ENCODE measurements around the gene PIEZO2. TPM values are rescaled to one million over a fixed set of nuclear protein-coding genes. Genes with fewer than 3 reads are reported as not detected.

Gene PIEZO2
- total and polyA plus RNA-seq, 12 donors: 0.07 to 1.4 (median 0.25) TPM; not detected in 1

GRCh38 chr18:11033503-11033902 is 115.9 kb downstream of the PIEZO2 start:
- ATAC-seq: no peak
- Histone ChIP-seq H3K4me3 (no peak overlapping the region), H3K9me3 (peaks cover 0 to 5% (median 0%) of the 10 kb centered on the region in 11 donors), H3K27me3 (peaks cover 0 to 20% (median 0%) of the 10 kb centered on the region in 7 donors), H3K36me3 (no peaks in the 10 kb centered on the region), H3K4me1 (no peaks in the 10 kb centered on the region), H3K27ac (no peak overlapping the region)
- 92 to 97% methylated on average over 8 of the region's 8 CpGs for WGBS, 2 donors
- TF ChIP-seq, protein P1, sequence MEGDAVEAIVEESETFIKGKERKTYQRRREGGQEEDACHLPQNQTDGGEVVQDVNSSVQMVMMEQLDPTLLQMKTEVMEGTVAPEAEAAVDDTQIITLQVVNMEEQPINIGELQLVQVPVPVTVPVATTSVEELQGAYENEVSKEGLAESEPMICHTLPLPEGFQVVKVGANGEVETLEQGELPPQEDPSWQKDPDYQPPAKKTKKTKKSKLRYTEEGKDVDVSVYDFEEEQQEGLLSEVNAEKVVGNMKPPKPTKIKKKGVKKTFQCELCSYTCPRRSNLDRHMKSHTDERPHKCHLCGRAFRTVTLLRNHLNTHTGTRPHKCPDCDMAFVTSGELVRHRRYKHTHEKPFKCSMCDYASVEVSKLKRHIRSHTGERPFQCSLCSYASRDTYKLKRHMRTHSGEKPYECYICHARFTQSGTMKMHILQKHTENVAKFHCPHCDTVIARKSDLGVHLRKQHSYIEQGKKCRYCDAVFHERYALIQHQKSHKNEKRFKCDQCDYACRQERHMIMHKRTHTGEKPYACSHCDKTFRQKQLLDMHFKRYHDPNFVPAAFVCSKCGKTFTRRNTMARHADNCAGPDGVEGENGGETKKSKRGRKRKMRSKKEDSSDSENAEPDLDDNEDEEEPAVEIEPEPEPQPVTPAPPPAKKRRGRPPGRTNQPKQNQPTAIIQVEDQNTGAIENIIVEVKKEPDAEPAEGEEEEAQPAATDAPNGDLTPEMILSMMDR (IDR thresholded peaks at IDR 0.05): no peak
- DNase-seq: no peak
- intact Hi-C loops (cut with DNase I): loop anchor here in 1 of 10 donors (10.0 kb wide), 1 partner anchor 521 kb away; no protein-coding TSS in a partner anchor

DNA sequence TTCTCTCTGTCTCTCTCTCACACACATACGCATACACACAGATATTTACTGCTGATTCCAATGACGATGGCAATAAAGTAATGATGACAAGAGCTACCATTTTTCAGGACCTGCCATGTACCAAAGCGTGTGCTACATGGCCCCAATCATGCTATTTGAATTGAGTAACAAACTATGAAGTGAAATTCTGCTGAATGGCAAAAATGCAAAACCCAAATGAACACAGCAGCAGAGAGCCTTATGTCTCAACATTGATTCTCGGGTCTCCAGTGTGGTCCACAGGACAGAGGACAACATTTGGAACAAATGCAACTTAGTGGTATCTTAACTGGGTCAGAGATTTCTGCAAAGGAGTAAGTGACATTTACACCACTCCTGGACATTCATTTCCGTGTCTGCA is 117.4 kb downstream of the PIEZO2 start:
- 97 to 98% methylated on average over 5 of the region's 5 CpGs for WGBS, 2 donors
- TF ChIP-seq, protein P1 (IDR thresholded peaks at IDR 0.05): no peak
- no peaks in the 10 kb centered on the region for H3K36me3 ChIP-seq
- no peak overlapping the region for H3K27ac ChIP-seq
- no peak for ATAC-seq
- intact Hi-C loops (cut with DNase I): loop anchor here in 1 of 10 donors (10.0 kb wide), 1 partner anchor 523 kb away; no protein-coding TSS in a partner anchor
- no peak overlapping the region for H3K4me3 ChIP-seq
- peaks cover 0 to 6% (median 0%) of the 10 kb centered on the region in 9 donors for H3K4me1 ChIP-seq
- H3K27me3 ChIP-seq: peaks cover 0 to 20% (median 0%) of the 10 kb centered on the region in 7 donors
- H3K9me3 ChIP-seq: peaks cover 0 to 5% (median 0%) of the 10 kb centered on the region in 11 donors
- DNase-seq: no peak

GRCh38 chr18:11029021-11029420 is 120.3 kb downstream of the PIEZO2 start:
- WGBS, 2 donors: 93 to 98% methylated on average over 6 of the region's 6 CpGs
- DNase-seq (no peak), ATAC-seq (no peak)
- Histone ChIP-seq H3K9me3 (peaks cover 0 to 5% (median 0%) of the 10 kb centered on the region in 11 donors), H3K36me3 (no peaks in the 10 kb centered on the region), H3K4me1 (peaks cover 0 to 6% (median 0%) of the 10 kb centered on the region in 9 donors), H3K4me3 (no peak overlapping the region), H3K27me3 (peaks cover 0 to 22% (median 0%) of the 10 kb centered on the region in 7 donors), H3K27ac (no peak overlapping the region)
- TF ChIP-seq, protein P1 (IDR thresholded peaks at IDR 0.05): no peak
- intact Hi-C loops (cut with DNase I): no loop called here

DNA sequence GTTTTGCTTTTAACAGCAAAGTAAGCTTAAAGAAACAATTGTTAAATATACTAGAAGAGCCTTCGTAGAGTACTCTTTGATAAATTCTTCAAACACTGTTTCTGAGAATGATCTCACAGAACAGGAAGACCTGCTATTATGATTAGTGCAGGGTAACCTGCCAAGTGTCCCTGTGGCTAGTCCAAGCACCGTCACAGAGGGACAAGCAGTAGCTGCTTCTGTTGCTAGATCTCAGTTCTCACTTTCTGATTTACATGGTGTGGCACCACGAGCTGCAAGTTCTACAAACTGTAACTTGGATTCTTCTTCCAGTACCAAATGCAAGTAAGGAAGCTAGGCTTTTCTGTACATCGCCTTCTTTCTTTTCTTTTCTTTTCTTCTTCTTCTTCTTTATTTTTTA is 121.5 kb downstream of the PIEZO2 start:
- TF ChIP-seq, protein P1 (IDR thresholded peaks at IDR 0.05): no peak
- intact Hi-C loops (cut with DNase I): no loop called here
- H3K27ac ChIP-seq: no peak overlapping the region
- ATAC-seq (peak in 4 of 8 donors; percentile 19 to 46 (median 39)), DNase-seq (no peak)
- WGBS, 2 donors: 45 to 63% methylated on average over 4 of the region's 4 CpGs
- H3K9me3 ChIP-seq: peaks cover 0 to 5% (median 0%) of the 10 kb centered on the region in 11 donors
- no peaks in the 10 kb centered on the region for H3K36me3 ChIP-seq
- peaks cover 0 to 6% (median 0%) of the 10 kb centered on the region in 9 donors for H3K4me1 ChIP-seq
- H3K4me3 ChIP-seq: no peak overlapping the region
- H3K27me3 ChIP-seq: peaks cover 0 to 16% (median 0%) of the 10 kb centered on the region in 7 donors
